Left lung (tissue), 10 donors: ENCODE measurements around the gene SMTNL1. TPM values are rescaled to one million over a fixed set of nuclear protein-coding genes. Genes with fewer than 3 reads are reported as not detected.

Experiments used
- ATAC-seq: fragments of 200-7000 bp; cut with Tn5 transposase; one replicate; pipeline ENCODE4 v1.9.1; 2020; ENCODE audit warnings: moderate library complexity
- DNase-seq, 4 donors: peaks; one replicate each; pipeline ENCODE4 v3.0.0-alpha.2; 2013 to 2020
- H3K27ac ChIP-seq, 2 donors: fragments of 200-600 bp; sonication (generic) in 1 of 2; one replicate each; pipeline versions ENCODE4 v1.5.0 to v1.8.0; 2020 to 2021
- H3K27me3 ChIP-seq, 2 donors: fragments of 200-600 bp; sonication (generic) in 1 of 2; one replicate each; pipeline versions ENCODE4 v1.5.0 to v1.8.0; 2020 to 2021
- H3K36me3 ChIP-seq, 2 donors: fragments of 200-600 bp; sonication (generic) in 1 of 2; one replicate each; pipeline versions ENCODE4 v1.5.0 to v1.8.0; 2020 to 2021
- H3K4me1 ChIP-seq, 2 donors: fragments of 200-600 bp; one replicate each; pipeline ENCODE4 v1.8.0; 2021
- H3K4me3 ChIP-seq, 2 donors: fragments of 200-600 bp; sonication (generic) in 1 of 2; one replicate each; pipeline versions ENCODE4 v1.5.0 to v1.8.0; 2020 to 2021; ENCODE audit warnings: mild to moderate bottlenecking in 1 of 2
- H3K9me3 ChIP-seq, 2 donors: fragments of 200-600 bp; sonication (generic) in 1 of 2; one replicate each; pipeline versions ENCODE4 v1.5.0 to v1.8.0; 2020 to 2021
- CTCF ChIP-seq, 2 donors: fragments of 200-600 bp; sonication (generic) in 1 of 2; IDR thresholded peaks; one replicate each; pipeline versions ENCODE4 v1.5.0 to v1.8.0; 2021; ENCODE audit warnings: antibody characterized with exemption in 2 of 2
- intact Hi-C, 2 donors: fragments of 100-400 bp; cut with DNase I; formaldehyde crosslinking; loops; one replicate each; pipeline versions ENCODE4 v1.11.2 to v1.14.2; 2022
- polyA plus RNA-seq, 6 donors: library from polyadenylated mRNA; unstranded; fragments of 120-200 nt; gene quantifications; one replicate each; pipeline ENCODE4 v1.2.1, GENCODE V29; 2013; ENCODE audit not compliant: insufficient read length in 6 of 6
- total RNA-seq, 2 donors: library from RNA; stranded (reverse); fragmentation: NEBNext Ultra II Directional; extraction: Animal tissue kit (Norgen Biotek cat#: 25700); gene quantifications; one replicate each; pipeline ENCODE4 v1.2.1, GENCODE V29; 2021
- donor health status: DM: no; HTN: yes; CAD: no.
- donor health status: DM: no; HTN: no; CAD: no.

Gene SMTNL1
- total and polyA plus RNA-seq, 8 donors, result 0.13 to 0.80 (median 0.42) TPM; not detected in 2

GRCh38 chr11:57508341-57509170, 28.8 kb upstream of the SMTNL1 start:
- DNase-seq (no peak), ATAC-seq (no peak)
- Histone ChIP-seq H3K4me3 (no peak overlapping the region), H3K27me3 (no peaks in the 10 kb centered on the region), H3K4me1 (peaks cover 0 to 1% of the 10 kb centered on the region in 2 donors), H3K27ac (no peak overlapping the region), H3K36me3 (peaks cover 0 to 3% of the 10 kb centered on the region in 2 donors), H3K9me3 (no peaks in the 10 kb centered on the region)
- TF ChIP-seq CTCF (IDR thresholded peaks at IDR 0.05), result no peak
- intact Hi-C loops, result no loop called here

- Histone ChIP-seq H3K27ac (no peak overlapping the region), H3K36me3 (no peaks in the 10 kb centered on the region), H3K9me3 (no peaks in the 10 kb centered on the region), H3K4me3 (no peak overlapping the region), H3K4me1 (peaks cover 0 to 28% of the 10 kb centered on the region in 2 donors), H3K27me3 (no peaks in the 10 kb centered on the region)
- no peak for TF ChIP-seq CTCF (IDR thresholded peaks at IDR 0.05)
- intact Hi-C loops, result no loop called here
- no peak for DNase-seq
- ATAC-seq, result no peak
Measured at GRCh38 chr11:57511741-57512430, 25.5 kb upstream of the SMTNL1 start.

GRCh38 chr11:57512646-57513451, 24.5 kb upstream of the SMTNL1 start:
- DNase-seq, result no peak
- intact Hi-C loops, result no loop called here
- H3K27me3 ChIP-seq, result no peaks in the 10 kb centered on the region
- ATAC-seq, result no peak
- H3K4me3 ChIP-seq, result no peak overlapping the region
- no peak overlapping the region for H3K27ac ChIP-seq
- H3K36me3 ChIP-seq, result no peaks in the 10 kb centered on the region
- H3K9me3 ChIP-seq, result no peaks in the 10 kb centered on the region
- TF ChIP-seq CTCF (IDR thresholded peaks at IDR 0.05), result no peak
- H3K4me1 ChIP-seq, result peaks cover 0 to 28% of the 10 kb centered on the region in 2 donors

GRCh38 chr11:57513452-57513795, 24.0 kb upstream of the SMTNL1 start:
- Histone ChIP-seq H3K9me3 (no peaks in the 10 kb centered on the region), H3K4me3 (peak overlapping the region in 1 of 2 donors; percentile 83), H3K4me1 (peaks cover 0 to 28% of the 10 kb centered on the region in 2 donors), H3K36me3 (no peaks in the 10 kb centered on the region), H3K27me3 (no peaks in the 10 kb centered on the region), H3K27ac (no peak overlapping the region)
- DNase-seq, result no peak
- ATAC-seq, result no peak
- intact Hi-C loops, result no loop called here
- TF ChIP-seq CTCF (IDR thresholded peaks at IDR 0.05), result no peak
